ENCODE measurements around the gene PLEKHO2.
"Not testable (repeated sequence)": the region's sequence is repeated elsewhere in the genome, so short reads cannot be mapped to it uniquely, and the experiment has no call there.

PLEKHO2 gene

DNA sequence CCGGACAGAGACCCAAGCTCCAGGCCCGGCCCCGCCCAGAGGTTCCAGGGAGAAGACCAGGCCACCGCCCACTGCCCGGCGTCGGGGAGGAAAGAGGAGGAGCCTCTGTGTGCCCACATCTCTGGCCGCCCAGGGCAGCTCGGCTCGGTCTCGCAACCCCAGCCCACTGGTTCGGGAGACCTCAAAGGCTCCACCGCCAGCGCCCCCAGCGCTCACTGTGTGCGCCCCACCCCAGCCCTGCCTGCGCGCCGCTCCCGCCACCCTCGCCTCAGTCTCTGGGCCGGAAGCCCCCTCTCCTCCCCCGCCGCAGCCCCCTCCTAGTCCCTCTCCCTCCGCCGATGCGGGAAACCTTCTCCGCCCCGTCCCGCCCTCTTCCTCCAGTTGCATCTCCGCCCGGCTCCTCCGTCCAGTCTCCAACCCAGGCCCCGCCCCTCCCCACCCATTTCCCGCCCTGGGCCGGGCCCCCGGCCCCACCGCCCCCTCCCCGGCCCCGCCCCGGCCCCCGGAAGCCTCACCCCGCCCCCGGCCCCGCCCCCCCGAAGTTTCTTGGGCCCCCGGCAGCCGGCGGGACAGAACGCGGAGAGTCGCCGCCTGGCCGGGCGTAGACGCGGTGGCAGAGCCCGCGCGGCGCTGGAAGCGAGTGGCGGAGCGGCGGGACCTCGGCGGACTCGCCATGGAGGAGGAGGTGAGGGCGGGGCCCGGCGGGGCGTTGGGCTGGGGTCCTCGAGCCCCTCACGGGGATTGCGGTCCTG lies at the start of gene PLEKHO2:
Gene PLEKHO2, plus strand, starts transcription at position 572 of the 752 bp plus-strand sequence. Its CDS starts 102 bp downstream, at position 674.
- Histone ChIP-seq H3K4me1 (ENCODE audit: control insufficient read depth in 1 of 2, insufficient read depth in 2 of 2, low read length in 2 of 2) (peaks cover 26 to 40% of the 10 kb centered on the region in 2 donors), H3K27ac (ENCODE audit: low read depth, low read length) (peak within 1 kb of the TSS; percentile 84), H3K9ac (ENCODE audit: low read depth in 1 of 2, low read length in 2 of 2) (peak within 1 kb of the TSS; percentile 71 to 88), H3K36me3 (ENCODE audit: control insufficient read depth in 1 of 2, insufficient read depth in 2 of 2, low read length in 2 of 2) (no peaks in the 10 kb centered on the region), H3K9me3 (ENCODE audit: control insufficient read depth in 1 of 2, low read length in 2 of 2) (no peaks in the 10 kb centered on the region), H3K27me3 (ENCODE audit: control insufficient read depth in 1 of 2, insufficient read depth in 2 of 2, low read length in 2 of 2) (no peaks in the 10 kb centered on the region), H3K4me3 (ENCODE audit: low read depth in 1 of 2, low read length in 2 of 2) (peak within 1 kb of the TSS; percentile 83 to 84)

DNA sequence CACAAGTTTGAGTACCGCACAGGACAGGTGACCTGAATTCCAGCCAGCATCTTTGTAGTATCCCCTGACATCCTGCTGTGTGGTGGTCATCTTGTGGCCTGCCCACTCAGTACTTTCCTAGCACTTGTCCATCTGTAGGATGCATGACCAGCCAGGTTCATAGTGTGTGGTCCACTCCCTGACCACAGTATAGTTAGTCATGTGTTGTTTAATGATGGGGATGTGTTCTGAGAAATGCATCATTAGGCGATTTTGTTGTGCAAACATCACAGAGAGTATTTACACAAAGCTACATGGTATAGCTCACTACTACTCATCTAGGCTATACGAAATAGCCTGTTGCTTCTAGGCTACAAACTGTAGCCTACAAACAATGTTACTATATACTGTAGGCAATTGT lies 49.4 kb upstream of the PLEKHO2 start:
- Histone ChIP-seq H3K27ac (ENCODE audit: low read depth, low read length) (no peak overlapping the region), H3K36me3 (ENCODE audit: control insufficient read depth in 1 of 2, insufficient read depth in 2 of 2, low read length in 2 of 2) (no peaks in the 10 kb centered on the region), H3K4me1 (ENCODE audit: control insufficient read depth in 1 of 2, insufficient read depth in 2 of 2, low read length in 2 of 2) (no peaks in the 10 kb centered on the region), H3K4me3 (ENCODE audit: low read depth in 1 of 2, low read length in 2 of 2) (no peak overlapping the region), H3K9me3 (ENCODE audit: control insufficient read depth in 1 of 2, low read length in 2 of 2) (no peaks in the 10 kb centered on the region), H3K9ac (ENCODE audit: low read depth in 1 of 2, low read length in 2 of 2) (no peak overlapping the region), H3K27me3 (ENCODE audit: control insufficient read depth in 1 of 2, insufficient read depth in 2 of 2, low read length in 2 of 2) (no peaks in the 10 kb centered on the region)

GRCh38 chr15:64795299-64795698 lies 46.4 kb upstream of the PLEKHO2 start:
- not testable (repeated sequence) for H3K4me3 ChIP-seq (ENCODE audit: low read depth in 1 of 2, low read length in 2 of 2)

DNA sequence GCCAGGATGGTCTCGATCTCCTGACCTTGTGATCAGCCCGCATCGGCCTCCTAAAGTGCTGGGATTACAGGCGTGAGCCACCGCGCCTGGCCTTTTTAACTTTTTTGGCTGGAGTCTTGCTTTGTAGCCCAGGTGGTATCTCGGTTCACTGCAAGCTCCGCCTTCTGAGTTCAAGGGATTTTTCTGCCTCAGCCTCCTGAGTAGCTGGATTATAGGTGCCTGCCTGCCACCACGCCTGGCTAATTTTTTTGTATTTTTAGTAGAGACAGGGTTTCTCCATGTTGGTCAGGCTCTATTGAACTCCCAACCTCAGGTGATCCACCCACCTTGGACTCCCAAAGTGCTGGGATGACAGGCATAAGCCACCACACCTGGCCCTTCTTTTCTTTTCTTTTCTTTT lies 45.8 kb upstream of the PLEKHO2 start:
- H3K27ac ChIP-seq (ENCODE audit: low read depth, low read length); H3K4me1 ChIP-seq (ENCODE audit: control insufficient read depth in 1 of 2, insufficient read depth in 2 of 2, low read length in 2 of 2); H3K9me3 ChIP-seq (ENCODE audit: control insufficient read depth in 1 of 2, low read length in 2 of 2); H3K36me3 ChIP-seq (ENCODE audit: control insufficient read depth in 1 of 2, insufficient read depth in 2 of 2, low read length in 2 of 2); H3K9ac ChIP-seq (ENCODE audit: low read depth in 1 of 2, low read length in 2 of 2); H3K27me3 ChIP-seq (ENCODE audit: control insufficient read depth in 1 of 2, insufficient read depth in 2 of 2, low read length in 2 of 2); H3K4me3 ChIP-seq (ENCODE audit: low read depth in 1 of 2, low read length in 2 of 2): not testable (repeated sequence)

More at GRCh38 chr15:64795299-64795698, 46.4 kb upstream of the PLEKHO2 start:
- H3K4me1 ChIP-seq (ENCODE audit: control insufficient read depth in 1 of 2, insufficient read depth in 2 of 2, low read length in 2 of 2); H3K27ac ChIP-seq (ENCODE audit: low read depth, low read length); H3K27me3 ChIP-seq (ENCODE audit: control insufficient read depth in 1 of 2, insufficient read depth in 2 of 2, low read length in 2 of 2); H3K36me3 ChIP-seq (ENCODE audit: control insufficient read depth in 1 of 2, insufficient read depth in 2 of 2, low read length in 2 of 2); H3K9me3 ChIP-seq (ENCODE audit: control insufficient read depth in 1 of 2, low read length in 2 of 2); H3K9ac ChIP-seq (ENCODE audit: low read depth in 1 of 2, low read length in 2 of 2): not testable (repeated sequence)

DNA sequence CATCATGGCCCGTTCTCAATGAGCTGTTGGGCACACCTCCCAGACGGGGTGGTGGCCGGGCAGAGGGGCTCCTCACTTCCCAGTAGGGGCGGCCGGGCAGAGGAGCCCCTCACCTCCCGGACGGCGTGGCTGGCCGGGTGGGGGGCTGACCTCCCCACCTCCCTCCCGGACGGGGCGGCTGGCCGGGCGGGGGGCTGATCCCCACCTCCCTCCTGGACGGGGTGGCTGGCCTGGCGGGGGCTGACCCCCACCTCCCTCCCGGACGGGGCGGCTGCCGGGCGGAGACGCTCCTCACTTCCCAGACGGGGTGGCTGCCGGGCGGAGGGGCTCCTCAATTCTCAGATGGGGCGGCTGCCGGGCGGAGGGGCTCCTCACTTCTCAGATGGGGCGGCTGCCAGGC lies 42.8 kb upstream of the PLEKHO2 start:
- H3K4me3 ChIP-seq (ENCODE audit: low read depth in 1 of 2, low read length in 2 of 2); H3K4me1 ChIP-seq (ENCODE audit: control insufficient read depth in 1 of 2, insufficient read depth in 2 of 2, low read length in 2 of 2); H3K9me3 ChIP-seq (ENCODE audit: control insufficient read depth in 1 of 2, low read length in 2 of 2); H3K27me3 ChIP-seq (ENCODE audit: control insufficient read depth in 1 of 2, insufficient read depth in 2 of 2, low read length in 2 of 2); H3K36me3 ChIP-seq (ENCODE audit: control insufficient read depth in 1 of 2, insufficient read depth in 2 of 2, low read length in 2 of 2); H3K9ac ChIP-seq (ENCODE audit: low read depth in 1 of 2, low read length in 2 of 2); H3K27ac ChIP-seq (ENCODE audit: low read depth, low read length): not testable (repeated sequence)

DNA sequence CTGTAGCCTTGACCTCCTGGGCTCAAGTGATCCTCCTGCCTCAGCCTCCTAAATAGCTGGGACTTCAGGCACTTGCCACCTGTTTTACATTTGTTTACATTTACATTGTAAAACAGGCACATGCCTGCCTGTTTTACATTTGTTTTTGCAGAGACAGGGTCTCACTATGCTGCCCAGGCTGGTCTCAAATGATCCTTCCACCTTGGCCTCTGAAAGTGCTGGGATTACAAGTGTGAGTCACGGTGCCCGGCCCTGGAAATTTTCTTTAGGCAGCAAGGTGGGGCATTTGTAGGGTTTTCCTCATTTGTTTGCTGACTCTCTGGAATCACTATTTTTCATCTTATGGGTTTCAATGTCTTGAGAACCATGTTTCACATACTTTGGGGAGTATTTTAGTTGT lies 41.2 kb upstream of the PLEKHO2 start:
- Histone ChIP-seq H3K27me3 (ENCODE audit: control insufficient read depth in 1 of 2, insufficient read depth in 2 of 2, low read length in 2 of 2) (no peaks in the 10 kb centered on the region), H3K9ac (ENCODE audit: low read depth in 1 of 2, low read length in 2 of 2) (no peak overlapping the region), H3K36me3 (ENCODE audit: control insufficient read depth in 1 of 2, insufficient read depth in 2 of 2, low read length in 2 of 2) (no peaks in the 10 kb centered on the region), H3K27ac (ENCODE audit: low read depth, low read length) (no peak overlapping the region), H3K4me3 (ENCODE audit: low read depth in 1 of 2, low read length in 2 of 2) (no peak overlapping the region), H3K9me3 (ENCODE audit: control insufficient read depth in 1 of 2, low read length in 2 of 2) (no peaks in the 10 kb centered on the region), H3K4me1 (ENCODE audit: control insufficient read depth in 1 of 2, insufficient read depth in 2 of 2, low read length in 2 of 2) (no peaks in the 10 kb centered on the region)

GRCh38 chr15:64803526-64803925 lies 38.2 kb upstream of the PLEKHO2 start:
- Histone ChIP-seq H3K27ac (ENCODE audit: low read depth, low read length) (no peak overlapping the region), H3K4me3 (ENCODE audit: low read depth in 1 of 2, low read length in 2 of 2) (no peak overlapping the region), H3K27me3 (ENCODE audit: control insufficient read depth in 1 of 2, insufficient read depth in 2 of 2, low read length in 2 of 2) (no peaks in the 10 kb centered on the region), H3K36me3 (ENCODE audit: control insufficient read depth in 1 of 2, insufficient read depth in 2 of 2, low read length in 2 of 2) (no peaks in the 10 kb centered on the region), H3K9ac (ENCODE audit: low read depth in 1 of 2, low read length in 2 of 2) (no peak overlapping the region), H3K9me3 (ENCODE audit: control insufficient read depth in 1 of 2, low read length in 2 of 2) (no peaks in the 10 kb centered on the region), H3K4me1 (ENCODE audit: control insufficient read depth in 1 of 2, insufficient read depth in 2 of 2, low read length in 2 of 2) (no peaks in the 10 kb centered on the region)

GRCh38 chr15:64804619-64805018 lies 37.1 kb upstream of the PLEKHO2 start:
- H3K9ac ChIP-seq (ENCODE audit: low read depth in 1 of 2, low read length in 2 of 2) = no peak overlapping the region
- H3K27me3 ChIP-seq (ENCODE audit: control insufficient read depth in 1 of 2, insufficient read depth in 2 of 2, low read length in 2 of 2) = no peaks in the 10 kb centered on the region
- H3K4me3 ChIP-seq (ENCODE audit: low read depth in 1 of 2, low read length in 2 of 2) = no peak overlapping the region
- H3K36me3 ChIP-seq (ENCODE audit: control insufficient read depth in 1 of 2, insufficient read depth in 2 of 2, low read length in 2 of 2) = no peaks in the 10 kb centered on the region
- H3K4me1 ChIP-seq (ENCODE audit: control insufficient read depth in 1 of 2, insufficient read depth in 2 of 2, low read length in 2 of 2) = no peaks in the 10 kb centered on the region
- no peak overlapping the region for H3K27ac ChIP-seq (ENCODE audit: low read depth, low read length)
- H3K9me3 ChIP-seq (ENCODE audit: control insufficient read depth in 1 of 2, low read length in 2 of 2) = no peaks in the 10 kb centered on the region

DNA sequence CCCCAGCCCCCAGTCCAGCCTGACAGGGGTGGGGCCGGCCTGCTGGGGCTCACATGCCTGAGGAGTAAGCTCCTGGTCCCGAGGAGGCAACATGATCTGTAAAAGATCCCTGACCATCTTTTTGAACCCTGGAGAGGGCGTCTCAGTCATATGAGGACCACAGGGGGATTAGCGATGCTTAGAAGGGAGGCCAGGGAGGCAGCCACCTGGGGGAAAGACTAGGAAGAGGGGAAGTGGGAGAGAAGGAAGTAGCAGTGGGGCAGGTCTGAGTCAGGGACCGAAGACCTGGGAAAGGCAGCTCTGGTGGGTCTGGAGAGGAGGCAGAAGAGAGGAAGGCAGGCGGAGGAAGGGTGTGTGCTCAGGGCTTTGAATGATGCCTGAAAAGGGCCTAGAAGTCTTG lies 35.2 kb upstream of the PLEKHO2 start:
- Histone ChIP-seq H3K27ac (ENCODE audit: low read depth, low read length) (no peak overlapping the region), H3K4me1 (ENCODE audit: control insufficient read depth in 1 of 2, insufficient read depth in 2 of 2, low read length in 2 of 2) (no peaks in the 10 kb centered on the region), H3K9me3 (ENCODE audit: control insufficient read depth in 1 of 2, low read length in 2 of 2) (no peaks in the 10 kb centered on the region), H3K36me3 (ENCODE audit: control insufficient read depth in 1 of 2, insufficient read depth in 2 of 2, low read length in 2 of 2) (no peaks in the 10 kb centered on the region), H3K27me3 (ENCODE audit: control insufficient read depth in 1 of 2, insufficient read depth in 2 of 2, low read length in 2 of 2) (no peaks in the 10 kb centered on the region), H3K9ac (ENCODE audit: low read depth in 1 of 2, low read length in 2 of 2) (no peak overlapping the region), H3K4me3 (ENCODE audit: low read depth in 1 of 2, low read length in 2 of 2) (no peak overlapping the region)

DNA sequence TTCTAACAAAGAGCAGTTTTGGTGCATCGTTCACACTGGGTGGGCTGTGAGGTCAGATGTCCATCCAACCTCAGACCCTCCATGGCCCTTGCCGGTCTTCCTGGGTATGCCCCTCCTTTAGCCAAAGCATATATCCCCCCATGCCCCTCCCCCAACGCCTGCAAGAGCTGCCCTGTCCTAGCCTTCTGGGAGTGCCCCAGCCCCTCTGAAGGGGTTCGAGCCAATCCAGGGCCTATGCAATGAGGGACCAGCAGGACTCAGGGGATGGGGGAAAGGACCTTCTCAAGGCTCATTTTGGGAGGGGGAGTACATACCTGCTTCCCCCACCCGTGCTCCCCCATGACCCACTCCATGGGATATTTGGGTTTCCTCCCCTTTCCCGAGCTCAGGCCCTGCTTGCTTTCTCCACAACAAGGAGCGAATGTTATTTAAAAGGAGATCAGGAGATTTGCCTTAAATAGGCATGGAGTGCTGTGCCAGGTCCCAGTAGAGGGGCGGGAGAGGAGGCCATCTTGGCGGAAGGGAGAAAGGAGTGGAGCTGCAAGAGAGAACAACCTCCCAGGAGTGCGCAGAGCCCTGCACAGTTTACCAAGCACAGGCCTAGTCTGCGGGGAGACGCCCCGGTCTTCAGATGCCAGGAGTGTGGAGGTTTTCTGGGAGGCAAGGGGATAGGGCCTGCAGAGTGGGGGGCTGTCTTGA lies 34.5 kb upstream of the PLEKHO2 start:
- H3K27ac ChIP-seq (ENCODE audit: low read depth, low read length) = no peak overlapping the region
- H3K9me3 ChIP-seq (ENCODE audit: control insufficient read depth in 1 of 2, low read length in 2 of 2) = no peaks in the 10 kb centered on the region
- H3K4me1 ChIP-seq (ENCODE audit: control insufficient read depth in 1 of 2, insufficient read depth in 2 of 2, low read length in 2 of 2) = no peaks in the 10 kb centered on the region
- H3K4me3 ChIP-seq (ENCODE audit: low read depth in 1 of 2, low read length in 2 of 2) = no peak overlapping the region
- no peaks in the 10 kb centered on the region for H3K27me3 ChIP-seq (ENCODE audit: control insufficient read depth in 1 of 2, insufficient read depth in 2 of 2, low read length in 2 of 2)
- H3K9ac ChIP-seq (ENCODE audit: low read depth in 1 of 2, low read length in 2 of 2) = no peak overlapping the region
- no peaks in the 10 kb centered on the region for H3K36me3 ChIP-seq (ENCODE audit: control insufficient read depth in 1 of 2, insufficient read depth in 2 of 2, low read length in 2 of 2)

Measured in duodenal mucosa (tissue), 2 donors.